Neutrophil (primary cell): Measurements from ENCODE around the gene SCTR.
"Not testable (repeated sequence)": the region's sequence is repeated elsewhere in the genome, so short reads cannot be mapped to it uniquely, and the experiment has no call there.

Source experiments
- H3K27ac ChIP-seq: fragments of 200-600 bp; sonication (generic); 2 replicates; pipeline ENCODE4 v1.5.1; 2016; ENCODE audit warnings: mild to moderate bottlenecking, moderate library complexity
- H3K27me3 ChIP-seq: fragments of 200-600 bp; sonication (generic); 2 replicates; pipeline ENCODE4 v1.6.0; 2016; ENCODE audit warnings: mild to moderate bottlenecking
- H3K36me3 ChIP-seq: fragments of 200-600 bp; sonication (generic); 2 replicates; pipeline ENCODE4 v1.5.1; 2017
- H3K4me1 ChIP-seq, 2 experiments: fragments of 200-600 bp in 1 of 2; sonication (generic) in 1 of 2; 1 replicate in 1 of 2; 2 replicates in 1 of 2; pipeline versions ENCODE4 v1.5.1 to v1.6.1; 2013 to 2016; ENCODE audit warnings: low read depth in 1 of 2, low read length in 1 of 2, mild to moderate bottlenecking in 1 of 2, moderate library complexity in 1 of 2; ENCODE audit not compliant: control insufficient read depth in 1 of 2, insufficient read depth in 1 of 2
- H3K4me3 ChIP-seq, 2 experiments: fragments of 200-600 bp in 1 of 2; sonication (generic) in 1 of 2; 1 replicate in 1 of 2; 2 replicates in 1 of 2; pipeline ENCODE4 v1.5.1; 2013 to 2016; ENCODE audit warnings: low read depth in 1 of 2, low read length in 1 of 2, mild to moderate bottlenecking in 1 of 2, moderate library complexity in 1 of 2
- H3K9me3 ChIP-seq: fragments of 200-600 bp; sonication (generic); 2 replicates; pipeline ENCODE4 v1.5.1; 2016
- CTCF ChIP-seq: fragments of 200-600 bp; sonication (generic); IDR thresholded peaks from 2 replicates; pipeline ENCODE4 v1.5.1; 2016; ENCODE audit warnings: antibody characterized with exemption

SCTR gene

GRCh38 chr2:119407430-119408220 is 116.7 kb downstream of the SCTR start:
- Histone ChIP-seq H3K27ac (no peak overlapping the region), H3K4me1 (peaks cover 0 to 6% of the 10 kb centered on the region in 2 experiments), H3K4me3 (no peak overlapping the region), H3K27me3 (peaks cover 12% of the 10 kb centered on the region), H3K9me3 (no peaks in the 10 kb centered on the region), H3K36me3 (no peaks in the 10 kb centered on the region)
- peak; percentile 47 for TF ChIP-seq CTCF

GRCh38 chr2:119405151-119405550 is 119.1 kb downstream of the SCTR start:
- no peak overlapping the region for H3K27ac ChIP-seq
- H3K4me3 ChIP-seq, result no peak overlapping the region
- no peaks in the 10 kb centered on the region for H3K9me3 ChIP-seq
- no peak for TF ChIP-seq CTCF
- H3K27me3 ChIP-seq, result no peaks in the 10 kb centered on the region
- H3K36me3 ChIP-seq, result no peaks in the 10 kb centered on the region
- peaks cover 0 to 7% of the 10 kb centered on the region in 2 experiments for H3K4me1 ChIP-seq

DNA sequence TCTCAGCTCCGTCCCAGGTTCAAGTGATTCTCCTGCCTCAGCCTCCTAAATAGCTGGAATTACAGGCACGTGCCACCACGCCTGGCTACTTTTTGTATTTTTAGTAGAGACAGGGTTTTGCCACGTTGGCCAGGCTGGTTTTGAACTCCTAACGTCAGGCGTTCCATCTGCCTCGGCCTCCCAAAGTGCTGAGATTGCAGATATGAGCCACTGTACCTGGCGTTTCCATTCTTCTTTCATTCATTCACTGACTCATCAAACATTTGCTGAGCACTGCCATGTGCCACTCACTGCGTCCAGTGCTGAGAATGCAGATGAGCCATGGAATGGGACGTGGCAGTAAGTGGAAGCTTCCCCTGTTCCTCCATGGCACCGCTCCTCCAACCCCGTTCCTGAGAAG is 120.7 kb downstream of the SCTR start:
- H3K27me3 ChIP-seq, H3K4me1 ChIP-seq, H3K27ac ChIP-seq, H3K9me3 ChIP-seq, H3K4me3 ChIP-seq, H3K36me3 ChIP-seq: not testable (repeated sequence)

DNA sequence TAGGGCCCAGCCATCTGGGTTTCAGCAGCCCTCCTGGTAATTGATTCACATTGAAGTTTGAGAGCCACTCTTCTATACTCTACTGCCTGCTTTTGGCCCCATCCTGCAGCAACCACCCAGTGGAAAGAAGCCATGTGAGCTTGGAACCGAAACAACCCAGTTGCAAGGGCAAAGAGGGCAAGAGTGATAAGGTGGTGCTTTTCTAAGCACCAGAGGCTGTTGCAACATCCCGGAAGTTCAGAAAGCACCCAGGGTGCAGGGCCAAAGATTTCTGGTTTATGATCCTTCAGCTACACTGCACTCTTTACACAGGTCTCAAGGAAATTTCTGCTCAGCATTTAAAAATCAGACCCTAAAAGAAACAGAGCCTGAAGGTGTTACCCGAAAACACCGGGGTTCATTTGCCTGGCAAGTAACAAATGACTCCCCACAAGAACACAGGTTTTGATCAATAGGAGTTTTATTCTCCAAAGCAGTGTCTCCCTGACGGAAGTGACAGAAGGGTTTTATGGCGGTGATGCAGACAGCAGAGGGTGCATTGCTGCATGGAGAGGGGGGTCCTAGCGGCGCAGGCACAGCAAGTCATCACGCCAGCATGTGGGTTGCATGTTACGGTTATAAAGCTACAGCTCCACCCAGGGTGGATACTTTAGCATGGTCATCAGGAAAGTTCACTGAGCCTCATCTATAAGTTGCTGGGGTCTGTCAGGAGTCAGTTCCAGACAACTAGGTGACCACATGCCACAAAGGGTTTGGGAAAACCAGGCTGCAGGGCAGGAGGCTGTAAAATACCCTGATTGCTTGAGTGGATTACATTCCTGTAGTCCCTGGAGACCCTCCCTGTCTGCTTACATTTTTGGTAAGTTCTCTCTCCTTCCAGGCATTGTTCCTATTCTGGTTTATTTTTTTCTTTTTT is 121.4 kb downstream of the SCTR start:
- peaks cover 3% of the 10 kb centered on the region for H3K27me3 ChIP-seq
- H3K4me3 ChIP-seq, result no peak overlapping the region
- H3K9me3 ChIP-seq, result no peaks in the 10 kb centered on the region
- no peaks in the 10 kb centered on the region for H3K36me3 ChIP-seq
- no peak overlapping the region for H3K27ac ChIP-seq
- TF ChIP-seq CTCF, result no peak
- H3K4me1 ChIP-seq, result peaks cover 0 to 7% of the 10 kb centered on the region in 2 experiments

- Histone ChIP-seq H3K27ac (no peak overlapping the region), H3K4me3 (no peak overlapping the region), H3K27me3 (peaks cover 3% of the 10 kb centered on the region), H3K4me1 (peaks cover 0 to 7% of the 10 kb centered on the region in 2 experiments), H3K9me3 (no peaks in the 10 kb centered on the region), H3K36me3 (no peaks in the 10 kb centered on the region)
- TF ChIP-seq CTCF, result no peak
These were observed 122.2 kb downstream of the SCTR start for GRCh38 chr2:119402106-119402505.

GRCh38 chr2:119397196-119397595 is 127.1 kb downstream of the SCTR start:
- Histone ChIP-seq H3K36me3 (no peaks in the 10 kb centered on the region), H3K27me3 (peaks cover 3% of the 10 kb centered on the region), H3K9me3 (no peaks in the 10 kb centered on the region), H3K4me3 (no peak overlapping the region), H3K27ac (no peak overlapping the region), H3K4me1 (no peaks in the 10 kb centered on the region)
- no peak for TF ChIP-seq CTCF
